HG02938 (cell line): Measurements from ENCODE around the gene SPN.
"Not testable (repeated sequence)": the region's sequence is repeated elsewhere in the genome, so short reads cannot be mapped to it uniquely, and the experiment has no call there.

Experiments used
- ATAC-seq: cut with Tn5 transposase; IDR thresholded peaks from one replicate; pipeline ENCODE4 v1.9.1; 2021; ENCODE audit warnings: mild to moderate bottlenecking, moderate library complexity; ENCODE audit not compliant: unreplicated experiment

The SPN gene, protein sequence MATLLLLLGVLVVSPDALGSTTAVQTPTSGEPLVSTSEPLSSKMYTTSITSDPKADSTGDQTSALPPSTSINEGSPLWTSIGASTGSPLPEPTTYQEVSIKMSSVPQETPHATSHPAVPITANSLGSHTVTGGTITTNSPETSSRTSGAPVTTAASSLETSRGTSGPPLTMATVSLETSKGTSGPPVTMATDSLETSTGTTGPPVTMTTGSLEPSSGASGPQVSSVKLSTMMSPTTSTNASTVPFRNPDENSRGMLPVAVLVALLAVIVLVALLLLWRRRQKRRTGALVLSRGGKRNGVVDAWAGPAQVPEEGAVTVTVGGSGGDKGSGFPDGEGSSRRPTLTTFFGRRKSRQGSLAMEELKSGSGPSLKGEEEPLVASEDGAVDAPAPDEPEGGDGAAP

DNA sequence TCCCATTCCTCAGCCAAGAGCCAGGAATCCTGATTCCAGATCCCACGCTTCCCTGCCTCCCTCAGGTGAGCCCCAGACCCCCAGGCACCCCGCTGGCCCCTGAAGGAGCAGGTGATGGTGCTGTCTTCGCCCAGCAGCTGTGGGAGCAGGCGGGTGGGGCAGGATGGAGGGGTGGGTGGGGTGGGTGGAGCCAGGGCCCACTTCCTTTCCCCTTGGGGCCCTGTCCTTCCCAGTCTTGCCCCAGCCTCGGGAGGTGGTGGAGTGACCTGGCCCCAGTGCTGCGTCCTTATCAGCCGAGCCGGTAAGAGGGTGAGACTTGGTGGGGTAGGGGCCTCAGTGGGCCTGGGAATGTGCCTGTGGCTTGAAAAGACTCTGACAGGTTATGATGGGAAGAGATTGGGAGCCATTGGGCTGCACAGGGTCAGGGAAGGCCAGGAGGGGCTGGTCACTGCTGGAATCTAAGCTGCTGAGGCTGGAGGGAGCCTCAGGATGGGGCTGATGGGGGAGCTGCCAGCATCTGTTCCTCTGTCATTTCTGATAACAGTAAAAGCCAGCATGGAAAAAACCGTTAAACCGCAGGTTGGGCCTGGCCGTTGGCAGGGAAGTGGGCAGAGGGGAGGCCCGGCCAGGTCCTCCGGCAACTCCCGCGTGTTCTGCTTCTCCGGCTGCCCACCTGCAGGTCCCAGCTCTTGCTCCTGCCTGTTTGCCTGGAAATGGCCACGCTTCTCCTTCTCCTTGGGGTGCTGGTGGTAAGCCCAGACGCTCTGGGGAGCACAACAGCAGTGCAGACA lies at the start of gene SPN:
SPN (plus strand) TSS at position 232 of the 791 bp plus-strand sequence; CDS start at position 714, 482 bp downstream.
- no peak for ATAC-seq

DNA sequence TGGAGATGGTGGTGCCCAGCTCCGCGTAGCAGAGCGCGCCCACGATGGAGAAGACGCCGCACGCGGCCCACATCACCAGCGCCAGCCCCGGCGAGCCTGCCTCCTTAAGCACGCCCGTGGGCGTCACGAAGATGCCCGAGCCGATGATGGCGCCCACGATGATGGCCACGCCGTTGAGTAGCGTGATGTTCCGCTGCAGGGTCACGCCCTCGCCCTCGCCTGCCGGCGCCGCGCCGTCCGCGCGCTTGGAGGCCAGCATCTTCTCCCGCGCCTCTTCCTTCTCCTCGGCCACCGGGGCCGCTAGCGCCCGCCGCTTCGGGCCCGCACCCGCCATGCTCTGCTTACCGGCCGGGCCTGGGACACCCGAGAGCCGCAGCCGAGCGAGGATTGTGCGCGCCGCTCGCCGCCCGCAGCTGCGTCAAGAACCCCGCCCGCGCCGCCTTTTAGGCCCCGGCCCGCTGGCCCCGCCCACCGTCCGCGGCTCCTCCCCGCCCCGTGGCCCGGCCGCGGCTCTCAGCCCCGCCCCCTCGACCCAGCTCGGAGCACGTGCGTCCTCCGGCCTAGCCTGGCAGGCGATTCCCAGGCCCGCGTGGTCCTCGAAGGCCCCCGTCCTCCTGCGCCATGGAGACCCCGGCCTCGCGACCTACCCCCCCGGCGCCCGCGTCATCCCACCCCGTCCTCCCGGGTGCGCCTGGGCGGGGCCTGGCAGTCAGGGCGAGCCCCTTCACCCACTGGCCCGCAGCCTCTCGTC lies 49.6 kb upstream of the SPN start:
- not testable (repeated sequence) for ATAC-seq

DNA sequence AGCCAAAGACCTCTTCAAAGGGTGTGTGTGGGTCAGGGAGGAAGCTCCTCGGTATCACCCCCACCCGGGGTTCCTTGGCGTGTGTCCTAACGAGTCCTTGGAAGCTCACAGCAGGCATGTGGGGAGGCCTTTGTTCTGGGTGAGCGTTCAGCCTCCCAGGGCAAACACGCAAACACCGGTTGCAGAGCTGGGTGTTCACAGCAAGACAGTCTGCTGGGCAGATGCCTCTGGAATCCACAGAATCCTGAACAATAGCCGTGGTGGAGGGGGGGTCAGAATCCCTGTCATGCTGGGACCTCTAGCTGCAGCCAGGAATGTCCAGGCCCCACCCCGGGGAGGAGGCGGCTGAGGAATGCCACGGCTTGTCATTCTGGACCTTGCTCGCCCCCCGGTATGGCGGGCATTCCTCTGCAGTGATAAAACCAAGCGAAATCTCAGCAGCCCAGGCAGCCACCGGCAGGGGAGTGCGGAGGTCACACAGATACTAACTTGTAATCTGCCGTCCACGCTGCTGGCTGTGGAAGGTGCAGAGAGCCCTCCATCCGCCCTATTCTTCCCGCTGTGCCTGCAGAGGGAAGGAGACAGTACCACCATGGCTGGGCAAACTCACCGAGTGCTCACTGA lies 48.2 kb upstream of the SPN start:
- not testable (repeated sequence) for ATAC-seq

DNA sequence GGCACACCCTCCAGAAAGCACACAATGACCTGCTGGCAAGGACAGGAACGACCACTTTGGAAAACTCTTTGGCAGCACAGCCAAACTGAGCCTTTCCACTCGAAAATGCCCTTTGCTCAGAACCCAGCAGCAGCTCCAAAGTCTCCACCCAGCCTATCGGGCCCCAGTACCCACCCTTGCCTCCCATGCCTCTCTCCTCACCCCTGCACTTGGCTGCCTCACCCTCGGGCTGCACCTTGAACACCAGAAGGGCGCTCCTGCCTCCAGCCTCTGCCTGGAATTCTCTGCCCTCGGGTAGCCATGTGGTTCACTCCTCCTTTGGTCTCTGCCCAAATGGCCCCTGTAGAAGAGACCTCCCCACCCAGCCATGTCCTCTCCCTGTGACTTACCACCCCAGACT lies 46.9 kb upstream of the SPN start:
- ATAC-seq = not testable (repeated sequence)

DNA sequence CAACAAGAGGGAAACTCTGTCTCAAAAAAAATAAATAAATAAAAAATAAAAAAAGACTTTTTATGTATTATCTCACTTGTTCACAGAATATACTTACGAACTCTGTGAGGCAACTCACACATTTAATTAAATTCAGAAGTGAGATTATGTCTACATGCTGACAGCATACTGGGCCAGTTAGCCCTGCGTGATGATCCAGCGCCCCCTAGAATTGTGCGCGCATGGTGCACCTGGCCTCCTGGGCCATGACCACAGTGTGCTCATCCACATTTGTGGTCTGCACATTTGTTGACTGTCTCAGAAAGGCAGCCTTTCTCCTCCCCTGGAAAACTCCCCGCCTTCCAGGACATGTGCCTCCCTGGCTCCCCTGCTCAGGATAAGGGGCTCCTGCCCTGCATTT lies 42.5 kb upstream of the SPN start:
- ATAC-seq = not testable (repeated sequence)

DNA sequence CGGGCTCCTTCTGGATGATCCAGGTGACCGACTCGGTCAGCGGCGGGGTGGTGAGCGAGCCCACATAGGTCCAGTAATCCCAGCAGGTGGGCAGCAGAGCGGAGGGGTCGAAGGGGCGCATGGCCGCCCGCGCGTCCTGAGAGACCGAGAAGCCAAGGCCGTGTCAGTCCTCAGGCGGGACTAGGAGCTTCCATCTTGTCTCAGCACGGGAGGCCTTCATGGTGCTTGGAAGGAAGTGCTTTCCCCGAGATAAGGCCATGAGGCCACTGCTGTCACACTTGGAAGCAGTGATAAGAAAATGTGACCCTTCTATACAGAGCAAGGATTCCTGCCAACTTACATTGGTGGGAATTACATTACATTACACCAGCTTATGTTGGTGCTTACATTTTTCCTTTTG lies 40.3 kb upstream of the SPN start:
- not testable (repeated sequence) for ATAC-seq

DNA sequence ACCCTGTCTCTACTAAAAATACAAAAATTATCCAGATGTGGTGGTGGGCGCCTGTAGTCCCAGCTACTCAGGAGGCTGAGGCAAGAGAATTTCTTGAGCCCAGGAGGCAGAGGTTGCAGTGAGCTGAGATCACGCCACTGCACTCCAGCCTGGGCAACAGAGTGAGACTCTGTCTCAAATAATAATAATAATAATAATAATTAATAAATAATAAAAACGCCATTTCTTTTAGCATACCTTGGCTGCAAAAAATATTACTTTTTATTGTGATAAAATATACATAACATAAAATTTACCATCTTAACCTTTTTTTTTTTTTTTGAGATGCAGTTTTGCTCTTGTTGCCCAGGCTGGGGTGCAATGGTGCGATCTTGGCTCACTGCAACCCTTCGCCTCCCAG lies 39.8 kb upstream of the SPN start:
- not testable (repeated sequence) for ATAC-seq

DNA sequence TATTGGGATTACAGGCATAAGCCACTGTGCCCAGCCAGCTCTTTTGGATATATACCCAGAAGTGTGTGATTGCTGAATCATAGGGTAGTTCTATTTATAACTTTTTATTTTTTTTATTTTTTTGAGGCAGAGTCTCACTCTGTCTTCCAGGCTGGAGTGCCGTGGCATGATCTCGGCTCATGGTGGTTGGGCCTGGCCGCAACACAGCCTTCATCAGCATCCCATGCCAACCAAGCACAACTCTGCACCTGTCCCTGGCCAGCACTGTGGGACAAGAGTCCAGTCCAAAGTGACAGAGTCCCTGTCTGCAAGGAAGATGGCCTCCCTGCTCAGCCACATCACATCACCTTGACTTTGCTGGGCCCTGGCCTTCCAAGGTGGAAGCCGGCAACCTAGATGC lies 37.9 kb upstream of the SPN start:
- ATAC-seq = not testable (repeated sequence)

DNA sequence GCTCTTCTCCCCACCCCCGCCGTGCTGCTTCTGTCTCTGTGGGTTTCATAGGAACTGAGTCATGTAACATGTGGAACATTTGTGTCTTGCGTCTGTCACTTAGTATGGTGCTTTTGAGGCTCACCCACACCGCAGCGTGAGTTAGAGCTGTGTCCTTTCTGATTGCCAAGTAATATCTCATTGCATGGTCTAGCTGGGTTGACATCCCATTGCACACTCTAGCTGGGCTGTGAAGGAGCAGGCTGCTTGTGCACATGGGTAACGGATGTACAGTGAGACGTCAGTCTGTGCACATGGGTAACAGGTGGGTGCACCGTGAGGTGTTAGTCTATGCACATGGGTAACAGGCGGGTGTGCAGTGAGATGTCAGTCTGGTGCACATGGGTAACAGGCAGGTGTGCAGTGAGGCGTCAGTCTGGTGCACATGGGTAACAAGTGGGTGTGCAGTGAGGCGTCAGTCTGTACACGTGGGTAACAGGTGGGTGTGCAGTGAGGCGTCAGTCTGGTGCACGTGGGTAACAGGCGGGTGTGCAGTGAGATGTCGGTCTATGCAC lies 36.2 kb upstream of the SPN start:
- ATAC-seq = peak; percentile 70

DNA sequence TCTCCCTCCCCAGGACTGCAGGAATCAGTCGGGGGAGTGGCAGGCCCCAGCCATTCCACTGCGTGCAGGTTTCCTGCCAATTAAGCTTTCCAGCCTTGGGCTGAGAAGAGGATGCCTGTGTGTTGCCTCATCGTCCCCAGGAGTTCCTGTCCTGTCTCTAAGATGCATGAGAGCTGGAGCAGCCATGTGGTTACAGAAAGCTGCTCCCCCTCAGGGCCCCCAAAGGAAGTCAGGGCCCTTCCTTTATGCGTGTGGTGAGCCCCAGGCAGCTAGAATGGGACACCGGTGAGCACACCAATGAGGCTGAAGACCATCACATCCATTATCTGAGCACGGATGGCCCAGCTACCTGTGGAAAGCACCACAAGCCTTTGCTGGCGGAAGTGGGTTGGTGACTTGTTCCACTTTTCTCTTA lies 35.4 kb upstream of the SPN start:
- ATAC-seq = peak; percentile 44

DNA sequence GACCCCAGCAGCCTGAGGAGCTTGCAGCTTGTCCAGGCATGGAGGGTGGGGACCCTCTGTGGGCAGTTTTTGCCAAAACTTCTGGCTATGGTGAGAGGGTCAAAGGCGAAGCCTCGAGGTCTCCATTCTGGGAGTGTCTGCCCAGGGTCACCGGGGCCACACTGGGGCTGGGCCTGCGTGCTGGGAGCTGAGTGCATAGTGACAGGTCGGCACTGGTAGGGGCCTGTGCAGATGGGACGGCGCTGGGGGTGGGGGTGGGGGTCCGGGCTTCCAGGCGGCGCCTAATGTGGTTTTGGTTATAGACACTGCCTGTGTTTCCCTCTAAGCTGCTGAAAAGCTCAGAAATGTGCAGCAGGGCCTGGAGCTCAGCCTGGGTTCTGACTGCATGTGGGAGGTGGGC lies 34.3 kb upstream of the SPN start:
- not testable (repeated sequence) for ATAC-seq

DNA sequence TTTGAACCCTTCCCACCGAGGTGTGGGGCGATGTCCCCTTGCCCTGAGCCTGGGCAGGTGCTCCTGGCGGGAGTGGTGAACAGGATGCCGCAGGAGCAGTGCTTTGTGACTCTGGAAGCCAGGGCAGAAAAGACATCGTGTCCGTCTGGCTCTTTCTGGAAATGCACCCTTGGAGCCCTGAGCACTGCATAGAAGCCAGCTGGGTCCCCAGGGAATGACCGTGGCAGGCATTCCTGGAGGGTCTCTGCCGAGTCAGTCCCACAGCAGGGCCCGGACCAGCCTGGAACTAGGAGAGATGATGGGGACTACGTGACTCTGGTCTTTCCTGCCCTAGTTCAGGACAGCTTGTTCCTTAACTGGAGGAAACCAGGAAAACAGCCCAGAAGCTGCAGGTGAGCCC lies 33.7 kb upstream of the SPN start:
- ATAC-seq = not testable (repeated sequence)

DNA sequence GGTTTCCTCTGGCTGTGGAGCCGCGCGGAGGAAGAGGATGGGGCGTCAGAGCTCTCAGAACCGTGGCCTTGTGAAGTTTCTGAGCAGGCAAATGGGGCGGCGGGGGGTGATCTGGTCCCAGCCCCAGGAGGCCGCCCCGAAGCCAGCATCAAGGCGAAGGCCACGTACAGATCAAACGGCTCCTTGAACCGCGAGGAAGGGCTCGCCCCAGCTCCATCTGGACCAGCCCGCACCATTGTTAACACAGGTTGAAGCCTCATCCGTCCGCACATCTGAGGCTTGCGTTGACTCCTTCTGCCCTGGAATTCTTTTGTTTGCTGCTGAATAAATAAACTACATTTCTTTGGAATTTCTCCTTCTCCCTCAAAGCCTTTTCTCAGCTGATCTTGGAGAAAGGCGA lies 31.4 kb upstream of the SPN start:
- not testable (repeated sequence) for ATAC-seq

DNA sequence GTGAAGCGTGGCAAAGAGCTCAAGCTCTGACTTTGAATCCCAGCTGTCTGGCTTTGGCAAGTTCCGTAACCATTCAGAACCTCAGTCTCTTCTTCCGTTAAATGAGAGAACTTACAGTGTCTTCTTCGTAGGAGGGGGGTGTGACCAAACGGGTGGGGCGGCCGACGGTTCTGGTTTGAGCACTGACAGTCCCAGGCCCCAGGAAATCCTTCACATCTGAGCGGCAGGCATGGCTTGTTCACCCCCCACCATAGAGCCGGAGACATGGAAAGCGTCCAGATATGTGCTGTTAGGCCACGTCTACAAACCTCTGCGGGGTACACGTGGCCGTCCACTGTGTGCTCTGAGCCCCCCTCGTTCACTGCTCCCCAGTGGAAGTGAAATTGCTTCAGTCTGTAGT lies 27.1 kb upstream of the SPN start:
- not testable (repeated sequence) for ATAC-seq

DNA sequence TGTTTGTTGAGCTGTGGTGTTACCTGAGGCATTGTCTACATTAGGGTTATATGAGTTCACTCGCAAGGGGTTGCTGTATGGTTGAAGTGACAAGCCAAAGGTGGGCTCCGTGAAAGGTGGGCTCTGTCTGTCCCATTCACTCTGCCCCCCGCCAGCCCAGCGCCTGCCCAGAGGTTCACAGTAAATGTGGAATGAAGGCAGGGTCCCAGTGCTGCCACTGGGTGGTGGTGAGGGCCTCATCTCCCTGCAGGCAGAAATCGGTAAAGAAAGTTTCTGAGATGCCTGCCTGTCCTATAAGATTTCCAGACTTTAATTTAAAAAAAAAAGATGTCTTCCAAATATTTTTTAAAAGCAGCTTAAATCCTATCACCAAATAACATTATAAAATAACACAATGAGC lies 26.7 kb upstream of the SPN start:
- not testable (repeated sequence) for ATAC-seq

DNA sequence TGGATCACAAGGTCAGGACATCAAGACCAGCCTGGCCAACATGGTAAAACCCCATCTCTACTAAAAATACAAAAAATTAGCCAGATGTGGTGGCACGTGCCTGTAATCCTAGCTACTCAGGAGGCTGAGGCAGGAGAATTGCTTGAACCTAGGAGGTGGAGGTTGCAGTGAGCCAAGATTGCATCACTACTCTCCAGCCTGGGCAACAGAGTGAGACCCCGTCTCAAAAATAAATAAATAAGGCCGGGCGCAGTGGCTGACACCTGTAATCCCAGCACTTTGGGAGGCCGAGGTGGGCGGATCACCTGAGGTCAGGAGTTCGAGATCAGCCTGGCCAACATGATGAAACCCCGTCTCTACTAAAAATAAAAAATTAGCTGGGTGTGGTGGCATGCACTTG lies 24.3 kb upstream of the SPN start:
- not testable (repeated sequence) for ATAC-seq

DNA sequence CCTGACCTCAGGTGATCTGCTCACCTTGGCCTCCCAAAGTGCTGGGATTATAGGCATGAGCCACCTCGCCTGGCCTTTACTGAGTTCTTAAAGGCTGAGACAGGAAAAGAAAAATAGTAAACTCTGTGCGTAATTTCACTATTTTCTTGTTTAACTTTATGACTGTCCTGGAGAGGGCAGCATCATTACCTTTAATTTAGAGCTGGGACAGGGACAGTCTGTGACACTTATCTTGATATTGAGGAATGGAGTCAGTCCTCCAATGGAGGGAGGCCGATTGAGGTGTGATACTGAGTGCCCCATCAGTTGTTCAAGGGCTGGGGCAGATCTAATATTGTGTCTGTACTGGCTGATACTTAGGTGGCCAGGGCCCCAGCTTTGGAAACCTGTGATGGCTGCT lies 21.5 kb upstream of the SPN start:
- no peak for ATAC-seq

DNA sequence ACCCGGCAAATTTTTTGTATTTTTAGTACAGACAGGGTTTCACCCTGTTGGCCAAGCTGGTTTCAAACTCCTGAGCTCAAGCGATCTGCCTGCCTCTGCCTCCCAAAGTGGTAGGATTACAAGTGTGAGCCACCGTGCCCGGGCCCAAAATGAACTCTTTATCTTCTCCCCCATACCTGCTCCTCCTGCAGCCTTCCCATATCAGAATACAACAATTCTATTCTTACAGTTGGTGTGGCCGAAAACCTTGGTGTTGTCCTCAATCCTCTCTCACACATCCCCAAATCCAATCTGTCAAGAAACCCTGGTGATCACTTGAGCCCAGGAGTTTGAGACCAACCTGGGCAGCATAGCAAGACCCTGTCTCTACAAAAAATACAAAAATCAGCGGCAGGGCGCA lies 19.5 kb upstream of the SPN start:
- no peak for ATAC-seq

DNA sequence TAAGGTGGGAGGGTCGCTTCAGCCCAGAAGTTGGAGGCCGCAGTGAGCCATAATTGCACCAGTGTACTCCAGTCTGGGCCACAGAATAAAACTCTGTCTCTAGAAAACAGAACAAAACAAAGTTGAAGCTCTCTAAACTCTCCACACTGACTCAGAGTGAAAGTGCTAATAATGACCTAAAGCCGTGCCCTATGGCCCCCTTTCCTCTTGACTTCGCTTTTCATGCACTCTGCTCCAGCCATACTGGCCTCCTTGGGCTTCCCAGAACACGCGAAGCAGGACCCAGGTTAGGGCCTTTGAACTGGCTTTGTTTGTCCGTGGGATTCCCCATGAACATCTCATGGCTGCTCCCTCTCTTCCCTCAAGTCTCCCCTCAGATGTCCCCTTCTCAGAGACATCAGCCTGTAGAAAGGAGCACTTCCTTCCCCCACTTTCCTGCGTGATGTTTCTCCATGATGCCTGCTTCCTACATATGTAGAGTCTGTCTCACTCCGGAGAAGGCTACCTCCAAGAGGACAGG lies 18.6 kb upstream of the SPN start:
- peak; percentile 72 for ATAC-seq

DNA sequence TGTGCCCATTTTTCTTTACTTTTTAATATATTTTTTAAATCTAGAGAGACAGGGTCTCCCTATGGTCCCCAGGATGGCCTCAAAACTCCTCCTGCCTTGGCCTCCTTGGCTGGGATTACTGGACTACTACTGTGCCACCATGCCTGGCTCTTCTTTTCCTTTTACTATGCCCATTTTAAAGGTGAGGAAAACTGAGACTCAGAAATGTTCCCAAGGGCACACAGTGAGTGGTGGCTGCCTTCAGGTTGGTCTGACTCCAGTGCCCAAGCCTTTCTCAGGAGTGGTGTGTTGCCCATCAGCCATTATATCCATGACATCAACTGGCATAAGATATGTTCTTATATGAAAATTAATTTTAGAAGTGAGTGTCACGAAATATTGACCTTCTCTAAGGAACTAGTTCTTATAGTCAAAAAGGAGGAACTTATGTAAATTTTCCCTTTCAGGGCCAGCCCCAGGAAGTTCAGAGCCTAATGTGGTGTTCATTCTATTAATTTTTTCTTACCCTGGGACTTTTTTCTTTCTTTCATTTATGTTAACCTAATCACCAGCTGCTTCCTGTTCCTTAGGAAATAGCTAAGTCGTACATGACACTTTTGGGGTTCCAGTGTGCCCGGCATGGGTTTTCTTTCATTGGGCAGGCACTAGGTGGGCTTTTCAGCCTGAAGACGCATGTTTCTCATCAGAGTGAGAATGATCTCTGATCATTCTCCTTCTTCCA lies 17.9 kb upstream of the SPN start:
- ATAC-seq = peak; percentile 42
